ENCODE results near the gene GRK6.

DNA sequence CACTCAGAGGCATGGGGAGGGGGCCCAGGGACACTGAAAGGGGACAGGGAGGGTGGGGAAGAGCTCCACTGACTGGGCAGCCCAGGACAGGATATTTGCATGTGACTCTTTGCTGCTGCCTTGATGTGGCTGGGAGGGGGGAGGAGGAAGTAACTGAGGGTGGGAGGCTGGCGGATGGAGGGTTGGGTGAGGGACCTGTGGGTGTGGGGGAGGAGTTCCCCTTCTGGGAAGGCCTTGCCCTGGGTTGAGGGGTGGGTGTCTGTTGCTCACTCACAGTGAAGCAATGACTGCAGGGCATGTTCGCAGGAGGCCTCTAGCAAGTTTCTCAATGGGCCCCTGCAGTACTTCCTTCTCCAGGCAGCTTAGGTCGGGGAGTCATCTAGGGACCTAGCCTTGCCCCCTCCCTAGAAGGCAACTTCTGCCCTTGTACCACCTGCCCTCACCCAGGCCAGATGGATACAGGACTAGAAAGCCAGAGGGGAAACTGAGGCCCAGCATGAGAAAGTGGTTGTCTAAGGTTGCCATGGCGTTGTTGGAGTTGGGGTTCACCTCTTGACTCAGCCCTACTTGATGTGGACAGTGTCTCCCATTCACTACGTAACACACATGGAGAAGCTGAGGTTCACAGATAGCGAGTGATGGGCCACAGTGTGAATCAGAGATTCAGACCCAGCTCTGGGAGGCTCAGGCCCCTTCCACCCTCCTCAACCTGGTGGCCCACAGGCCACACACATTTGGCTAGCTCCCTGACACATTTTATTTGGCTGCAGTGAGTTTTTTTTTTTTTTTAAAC lies 3.0 kb downstream of the GRK6 start:
- TF ChIP-seq, protein P1, sequence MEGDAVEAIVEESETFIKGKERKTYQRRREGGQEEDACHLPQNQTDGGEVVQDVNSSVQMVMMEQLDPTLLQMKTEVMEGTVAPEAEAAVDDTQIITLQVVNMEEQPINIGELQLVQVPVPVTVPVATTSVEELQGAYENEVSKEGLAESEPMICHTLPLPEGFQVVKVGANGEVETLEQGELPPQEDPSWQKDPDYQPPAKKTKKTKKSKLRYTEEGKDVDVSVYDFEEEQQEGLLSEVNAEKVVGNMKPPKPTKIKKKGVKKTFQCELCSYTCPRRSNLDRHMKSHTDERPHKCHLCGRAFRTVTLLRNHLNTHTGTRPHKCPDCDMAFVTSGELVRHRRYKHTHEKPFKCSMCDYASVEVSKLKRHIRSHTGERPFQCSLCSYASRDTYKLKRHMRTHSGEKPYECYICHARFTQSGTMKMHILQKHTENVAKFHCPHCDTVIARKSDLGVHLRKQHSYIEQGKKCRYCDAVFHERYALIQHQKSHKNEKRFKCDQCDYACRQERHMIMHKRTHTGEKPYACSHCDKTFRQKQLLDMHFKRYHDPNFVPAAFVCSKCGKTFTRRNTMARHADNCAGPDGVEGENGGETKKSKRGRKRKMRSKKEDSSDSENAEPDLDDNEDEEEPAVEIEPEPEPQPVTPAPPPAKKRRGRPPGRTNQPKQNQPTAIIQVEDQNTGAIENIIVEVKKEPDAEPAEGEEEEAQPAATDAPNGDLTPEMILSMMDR (IDR thresholded peaks at IDR 0.05): no peak
- no peak for TF ChIP-seq POLR2A (IDR thresholded peaks at IDR 0.05)

Data from tibial nerve (tissue), 3 donors.